Transverse colon (tissue), 3 donors: Measurements from ENCODE around the gene SRMS.
"Not testable (repeated sequence)": the region's sequence is repeated elsewhere in the genome, so short reads cannot be mapped to it uniquely, and the experiment has no call there.

Experiments used
- POLR2A ChIP-seq: fragments of 450-650 bp; IDR thresholded peaks from one replicate; pipeline ENCODE4 v1.6.1; 2016; ENCODE audit warnings: antibody characterized with exemption, mild to moderate bottlenecking, moderate library complexity
- TF ChIP-seq, protein P1 (sequence below), 5 experiments: fragments of 200-600 bp in 3 of 5; fragments of 450-650 bp in 2 of 5; sonication (generic) in 3 of 5; IDR thresholded peaks; 1 replicate in 2 of 5; 2 replicates in 3 of 5; pipeline ENCODE4 v1.5.1; 2016 to 2017; ENCODE audit warnings: antibody characterized with exemption in 5 of 5, inconsistent platforms in 3 of 5, mild to moderate bottlenecking in 2 of 5, moderate library complexity in 1 of 5

DNA sequence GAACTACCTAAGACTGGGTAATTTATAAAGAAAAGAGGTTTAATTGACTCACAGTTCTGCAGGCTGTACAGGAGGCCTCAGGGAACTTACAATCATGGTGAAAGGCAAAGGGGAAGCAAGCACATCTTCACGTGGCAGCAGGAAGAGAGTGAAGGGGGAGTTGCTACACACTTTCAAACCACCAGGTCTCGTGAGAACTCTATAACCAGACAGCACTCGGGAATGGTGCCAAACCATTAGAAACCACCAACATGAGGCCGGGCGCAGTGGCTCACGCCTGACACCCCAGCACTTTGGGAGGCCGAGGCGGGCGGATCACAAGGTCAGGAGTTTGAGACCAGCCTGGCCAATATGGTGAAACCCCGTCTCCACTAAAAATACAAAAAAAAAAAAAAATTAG is 33.0 kb downstream of the SRMS start:
- TF ChIP-seq, protein P1, sequence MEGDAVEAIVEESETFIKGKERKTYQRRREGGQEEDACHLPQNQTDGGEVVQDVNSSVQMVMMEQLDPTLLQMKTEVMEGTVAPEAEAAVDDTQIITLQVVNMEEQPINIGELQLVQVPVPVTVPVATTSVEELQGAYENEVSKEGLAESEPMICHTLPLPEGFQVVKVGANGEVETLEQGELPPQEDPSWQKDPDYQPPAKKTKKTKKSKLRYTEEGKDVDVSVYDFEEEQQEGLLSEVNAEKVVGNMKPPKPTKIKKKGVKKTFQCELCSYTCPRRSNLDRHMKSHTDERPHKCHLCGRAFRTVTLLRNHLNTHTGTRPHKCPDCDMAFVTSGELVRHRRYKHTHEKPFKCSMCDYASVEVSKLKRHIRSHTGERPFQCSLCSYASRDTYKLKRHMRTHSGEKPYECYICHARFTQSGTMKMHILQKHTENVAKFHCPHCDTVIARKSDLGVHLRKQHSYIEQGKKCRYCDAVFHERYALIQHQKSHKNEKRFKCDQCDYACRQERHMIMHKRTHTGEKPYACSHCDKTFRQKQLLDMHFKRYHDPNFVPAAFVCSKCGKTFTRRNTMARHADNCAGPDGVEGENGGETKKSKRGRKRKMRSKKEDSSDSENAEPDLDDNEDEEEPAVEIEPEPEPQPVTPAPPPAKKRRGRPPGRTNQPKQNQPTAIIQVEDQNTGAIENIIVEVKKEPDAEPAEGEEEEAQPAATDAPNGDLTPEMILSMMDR (IDR thresholded peaks at IDR 0.05), result not testable (repeated sequence)
- not testable (repeated sequence) for TF ChIP-seq POLR2A
